Endothelial cell of umbilical vein (primary cell): Measurements from ENCODE around the gene PXYLP1.

Experiments
- EZH2 ChIP-seq: IDR thresholded peaks from 2 replicates; pipeline ENCODE4 v1.6.1; 2012; ENCODE audit warnings: borderline replicate concordance, low read depth, mild to moderate bottlenecking, moderate library complexity, low read length, inconsistent platforms; ENCODE audit not compliant: severe bottlenecking
- GATA2 ChIP-seq: IDR thresholded peaks from 2 replicates; pipeline ENCODE4 v1.7.0; 2011; ENCODE audit warnings: low read depth, mild to moderate bottlenecking, moderate library complexity, mixed read lengths, low read length; ENCODE audit not compliant: insufficient read length, insufficient read depth
- MYC ChIP-seq: IDR thresholded peaks from one replicate; pipeline ENCODE4 v1.6.1; 2011; ENCODE audit warnings: mild to moderate bottlenecking, low read depth, low read length
- POLR2A ChIP-seq: IDR thresholded peaks from 2 replicates; pipeline ENCODE4 v1.6.1; 2012; ENCODE audit warnings: low read depth, mild to moderate bottlenecking, control low read depth, low read length
- TF ChIP-seq, protein P1 (sequence below), 2 donors: IDR thresholded peaks; 1 replicate in 1 of 2; 2 replicates in 1 of 2; pipeline ENCODE4 v1.5.1; 2011; ENCODE audit warnings: low read length in 2 of 2, mild to moderate bottlenecking in 2 of 2, moderate library complexity in 2 of 2, control low read depth in 1 of 2, inconsistent platforms in 1 of 2, low read depth in 1 of 2; ENCODE audit not compliant: insufficient read depth in 1 of 2; ENCODE audit errors: extremely low read depth in 1 of 2
- TF ChIP-seq, protein P2 (sequence below): IDR thresholded peaks from 2 replicates; pipeline ENCODE4 v1.6.1; 2011; ENCODE audit not compliant: insufficient read depth, insufficient read length

DNA sequence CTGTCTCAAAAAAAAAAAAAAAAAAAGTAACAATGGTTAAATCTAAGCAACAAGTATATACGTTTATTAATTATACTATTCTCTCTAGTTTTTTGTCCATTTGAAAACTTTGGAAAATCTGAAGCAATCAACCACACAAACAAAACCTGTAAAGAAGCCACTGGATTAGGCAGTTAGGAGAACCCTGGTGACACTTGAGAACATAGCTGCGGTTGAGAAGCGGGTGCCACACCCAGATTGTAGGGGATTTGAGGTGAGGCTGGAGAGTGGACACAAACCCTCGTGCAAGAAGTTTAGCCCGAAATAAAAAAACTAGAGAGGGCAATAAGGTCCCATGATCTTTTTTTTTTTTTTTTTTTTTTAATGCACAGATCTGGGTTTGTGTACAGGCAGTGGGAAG lies 110.8 kb downstream of the PXYLP1 start:
- TF ChIP-seq, protein P1, sequence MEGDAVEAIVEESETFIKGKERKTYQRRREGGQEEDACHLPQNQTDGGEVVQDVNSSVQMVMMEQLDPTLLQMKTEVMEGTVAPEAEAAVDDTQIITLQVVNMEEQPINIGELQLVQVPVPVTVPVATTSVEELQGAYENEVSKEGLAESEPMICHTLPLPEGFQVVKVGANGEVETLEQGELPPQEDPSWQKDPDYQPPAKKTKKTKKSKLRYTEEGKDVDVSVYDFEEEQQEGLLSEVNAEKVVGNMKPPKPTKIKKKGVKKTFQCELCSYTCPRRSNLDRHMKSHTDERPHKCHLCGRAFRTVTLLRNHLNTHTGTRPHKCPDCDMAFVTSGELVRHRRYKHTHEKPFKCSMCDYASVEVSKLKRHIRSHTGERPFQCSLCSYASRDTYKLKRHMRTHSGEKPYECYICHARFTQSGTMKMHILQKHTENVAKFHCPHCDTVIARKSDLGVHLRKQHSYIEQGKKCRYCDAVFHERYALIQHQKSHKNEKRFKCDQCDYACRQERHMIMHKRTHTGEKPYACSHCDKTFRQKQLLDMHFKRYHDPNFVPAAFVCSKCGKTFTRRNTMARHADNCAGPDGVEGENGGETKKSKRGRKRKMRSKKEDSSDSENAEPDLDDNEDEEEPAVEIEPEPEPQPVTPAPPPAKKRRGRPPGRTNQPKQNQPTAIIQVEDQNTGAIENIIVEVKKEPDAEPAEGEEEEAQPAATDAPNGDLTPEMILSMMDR (IDR thresholded peaks at IDR 0.05; ENCODE audit: extremely low read depth in 1 of 2, insufficient read depth in 1 of 2, low read depth in 1 of 2, low read length in 2 of 2): no peak
- TF ChIP-seq EZH2: no peak
- no peak for TF ChIP-seq MYC
- TF ChIP-seq, protein P2, sequence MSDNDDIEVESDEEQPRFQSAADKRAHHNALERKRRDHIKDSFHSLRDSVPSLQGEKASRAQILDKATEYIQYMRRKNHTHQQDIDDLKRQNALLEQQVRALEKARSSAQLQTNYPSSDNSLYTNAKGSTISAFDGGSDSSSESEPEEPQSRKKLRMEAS: no peak
- TF ChIP-seq POLR2A: no peak
- no peak for TF ChIP-seq GATA2
